ENCODE measurements around the gene CIZ1.
"Not testable (repeated sequence)": the region's sequence is repeated elsewhere in the genome, so short reads cannot be mapped to it uniquely, and the experiment has no call there.

CIZ1 gene

GRCh38 chr9:128191406-128192046, at the start of gene CIZ1:
Gene CIZ1, minus strand, starts transcription at chr9:128191572. Its CDS starts 715 bp downstream, at chr9:128190857.
- DNase-seq: peak; percentile 70

DNA sequence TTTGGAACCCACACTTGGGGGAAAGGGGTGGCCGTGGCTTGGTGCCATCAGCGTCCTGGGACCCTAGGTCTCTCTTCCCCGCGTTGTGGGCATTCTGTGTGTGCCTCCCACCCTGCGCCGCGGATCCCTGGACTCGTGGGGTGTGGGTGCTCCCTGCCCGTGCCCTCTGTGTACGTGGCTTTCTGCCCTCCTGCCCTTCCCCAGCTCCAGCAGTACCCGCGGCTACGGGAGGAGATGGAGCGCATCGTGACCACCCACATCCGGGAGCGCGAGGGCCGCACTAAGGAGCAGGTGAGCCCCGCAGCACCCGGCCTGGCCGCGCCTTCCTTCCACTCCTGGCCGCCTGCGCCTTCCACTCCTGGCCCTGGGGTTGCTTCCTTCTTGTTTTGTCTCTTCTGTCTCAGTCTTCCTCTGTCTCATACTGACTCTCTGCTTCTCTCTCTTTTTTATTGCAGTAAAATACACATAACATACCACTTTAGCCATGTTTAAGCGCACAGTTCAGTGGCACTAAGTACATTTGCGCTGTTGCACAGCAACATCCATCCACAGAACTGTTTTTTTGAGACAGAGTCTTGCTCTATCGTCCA, 42.5 kb upstream of the CIZ1 start:
- no peak for DNase-seq

GRCh38 chr9:128232528-128233428, 41.4 kb upstream of the CIZ1 start:
- DNase-seq: no peak

GRCh38 chr9:128231638-128232527, 40.5 kb upstream of the CIZ1 start:
- no peak for DNase-seq

DNA sequence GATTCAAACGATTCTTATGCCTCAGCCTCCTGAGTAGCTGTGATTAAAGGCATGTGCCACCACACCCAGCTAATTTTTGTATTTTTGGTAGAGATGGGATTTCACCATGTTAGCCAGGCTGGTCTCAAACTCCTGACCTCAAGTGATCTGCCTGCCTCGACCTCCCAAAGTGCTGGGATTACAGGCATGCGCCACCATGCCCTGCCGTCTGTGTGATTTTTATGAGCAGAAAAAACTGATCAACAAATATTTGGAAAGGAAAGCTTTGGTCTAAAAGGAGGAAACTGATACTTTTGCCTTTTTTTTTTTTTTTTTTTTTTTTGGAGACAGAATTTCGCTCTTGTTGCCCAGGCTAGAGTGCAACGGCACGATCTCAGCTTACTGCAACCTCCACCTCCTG, 39.5 kb upstream of the CIZ1 start:
- not testable (repeated sequence) for DNase-seq

DNA sequence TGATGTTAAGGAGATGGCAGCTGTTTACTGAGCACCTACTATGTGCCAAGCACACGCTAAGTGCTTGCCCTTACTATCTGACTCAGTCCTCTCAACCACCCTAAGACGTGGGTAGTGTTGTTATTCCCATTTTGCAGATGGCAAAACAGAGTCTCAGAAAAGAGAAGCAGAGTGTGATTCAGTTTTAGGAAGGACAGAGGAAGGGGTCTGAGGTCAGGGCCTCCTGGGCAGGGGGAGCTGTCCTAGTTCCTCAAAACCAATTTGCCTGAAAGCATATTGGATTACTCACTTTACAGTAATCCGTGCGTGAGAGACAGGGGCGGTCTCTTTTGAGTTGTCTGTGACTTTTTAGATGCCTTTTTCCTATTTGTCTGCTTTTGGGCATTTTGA, 35.0 kb upstream of the CIZ1 start:
- no peak for DNase-seq

GRCh38 chr9:128225770-128226411, 34.5 kb upstream of the CIZ1 start:
- no peak for DNase-seq

DNA sequence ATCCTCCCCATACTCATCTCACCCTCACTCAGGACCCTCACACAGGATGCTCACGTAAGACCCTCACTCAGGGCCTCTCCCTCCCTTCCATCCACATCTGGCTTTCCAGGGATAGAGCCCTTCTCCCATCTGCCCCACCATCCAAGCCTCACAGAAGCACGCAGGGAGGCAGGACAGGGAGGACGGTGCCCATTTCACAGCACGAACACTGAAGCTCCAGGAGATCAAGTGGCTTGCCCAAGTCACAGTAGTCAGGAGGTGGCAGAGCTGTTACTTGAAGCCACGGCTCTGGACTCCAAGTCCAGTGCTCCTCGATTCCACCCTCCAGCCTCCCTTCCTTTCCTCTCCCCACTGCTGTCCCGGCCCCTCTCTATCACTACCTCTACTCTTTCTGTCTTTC, 33.5 kb upstream of the CIZ1 start:
- DNase-seq: no peak

DNA sequence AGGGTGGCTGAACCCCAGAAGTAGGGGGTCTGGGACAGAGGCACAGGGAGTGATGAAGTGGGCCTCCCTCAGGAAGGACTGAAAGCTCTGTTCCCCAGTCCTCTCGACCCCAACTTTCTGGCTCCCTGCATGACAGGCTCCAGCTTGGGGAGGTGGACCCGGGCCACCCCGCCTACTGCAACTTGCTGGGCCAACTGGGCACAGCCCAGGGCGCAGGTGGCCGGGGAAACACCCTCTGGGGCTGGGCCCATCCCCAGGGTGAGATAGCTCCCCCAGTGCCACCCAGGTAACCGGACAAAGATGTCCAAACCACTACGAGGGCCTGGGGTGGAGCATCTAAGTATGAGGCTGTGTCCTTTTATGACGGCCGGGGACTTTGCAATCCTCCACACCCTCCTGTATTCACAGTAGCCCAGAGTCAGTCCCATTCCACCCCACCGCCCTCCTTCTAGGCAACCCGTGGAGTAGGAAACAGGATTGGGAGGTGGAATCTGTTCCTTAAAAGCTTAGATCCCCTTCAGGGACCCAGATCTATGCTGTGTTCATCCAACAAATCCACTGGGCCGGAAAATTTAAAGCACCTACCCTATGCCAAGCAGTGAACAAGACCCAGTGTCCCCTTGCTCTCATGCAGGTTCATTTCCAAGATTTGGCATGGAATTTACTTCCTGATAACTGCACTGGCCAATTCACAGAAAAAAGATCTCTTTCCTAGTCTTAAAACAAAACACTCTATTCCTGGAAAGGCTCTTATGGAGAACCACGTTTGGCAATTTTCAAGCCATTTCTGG, 31.7 kb upstream of the CIZ1 start:
- no peak for DNase-seq

- no peak for DNase-seq
Measured at GRCh38 chr9:128222026-128222425, 30.7 kb upstream of the CIZ1 start.

DNA sequence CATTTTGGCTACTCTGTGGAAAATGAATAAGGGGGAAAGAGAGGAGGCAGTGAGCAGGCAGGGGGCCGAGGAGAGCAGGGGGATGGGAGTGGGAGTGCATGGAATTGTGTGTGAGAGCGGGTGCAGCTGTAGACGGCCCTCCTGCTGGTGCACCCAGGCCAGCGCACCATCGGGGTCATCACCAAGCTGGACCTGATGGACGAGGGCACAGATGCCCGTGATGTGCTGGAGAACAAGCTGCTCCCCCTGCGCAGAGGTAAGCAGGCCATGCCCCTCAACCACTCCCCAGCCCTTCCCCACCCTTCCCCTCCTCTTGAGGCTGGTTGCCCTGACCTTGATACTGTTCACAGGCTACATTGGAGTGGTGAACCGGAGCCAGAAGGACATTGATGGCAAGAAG, 28.5 kb upstream of the CIZ1 start:
- no peak for DNase-seq

DNA sequence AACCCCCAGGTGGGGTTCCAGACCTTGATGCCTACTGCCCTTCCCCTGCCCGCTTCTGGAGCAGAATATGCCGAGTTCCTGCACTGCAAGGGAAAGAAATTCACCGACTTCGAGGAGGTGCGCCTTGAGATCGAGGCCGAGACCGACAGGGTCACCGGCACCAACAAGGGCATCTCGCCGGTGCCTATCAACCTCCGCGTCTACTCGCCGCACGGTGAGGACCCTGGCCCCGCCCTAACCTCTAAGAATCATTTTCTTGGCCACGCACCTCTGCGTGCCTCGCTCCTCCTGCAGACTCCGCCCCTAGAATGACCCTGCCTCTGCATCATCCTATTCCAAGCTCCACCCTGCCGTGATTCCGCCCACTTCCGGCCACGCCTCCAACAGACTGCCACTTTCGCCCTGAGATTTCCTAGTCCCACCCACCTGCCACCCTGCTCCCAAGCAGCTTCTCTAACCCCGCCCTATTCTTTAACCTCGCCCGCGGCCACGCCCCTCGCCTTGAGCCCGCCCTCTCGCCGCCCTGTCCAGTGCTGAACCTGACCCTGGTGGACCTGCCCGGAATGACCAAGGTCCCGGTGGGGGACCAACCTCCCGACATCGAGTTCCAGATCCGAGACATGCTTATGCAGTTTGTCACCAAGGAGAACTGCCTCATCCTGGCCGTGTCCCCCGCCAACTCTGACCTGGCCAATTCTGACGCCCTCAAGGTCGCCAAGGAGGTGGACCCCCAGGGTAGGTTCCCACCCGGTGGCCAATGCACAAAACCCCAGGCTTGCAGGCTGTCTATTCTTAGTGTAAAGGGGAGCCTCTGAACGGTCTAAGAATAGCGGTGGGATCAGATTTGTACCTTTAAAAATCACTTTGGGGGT, 27.4 kb upstream of the CIZ1 start:
- DNase-seq: peak; percentile 36

DNA sequence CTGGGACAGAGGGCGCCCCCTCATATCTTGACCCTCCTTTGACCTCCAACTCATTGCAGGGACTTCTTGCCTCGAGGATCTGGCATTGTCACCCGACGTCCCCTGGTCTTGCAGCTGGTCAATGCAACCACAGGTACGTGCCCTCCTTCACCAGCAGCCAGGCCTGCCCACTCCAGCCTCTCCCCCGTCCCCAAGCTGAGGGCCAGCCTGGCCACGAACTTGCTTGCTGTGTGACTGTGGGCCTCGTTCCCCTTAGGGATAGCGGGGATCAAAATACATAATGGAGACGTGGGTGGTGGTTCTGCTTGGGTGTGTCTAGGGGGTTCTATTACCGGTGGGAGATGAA, 26.8 kb upstream of the CIZ1 start:
- DNase-seq: no peak

GRCh38 chr9:128216781-128217553, 25.6 kb upstream of the CIZ1 start:
- DNase-seq: no peak

DNA sequence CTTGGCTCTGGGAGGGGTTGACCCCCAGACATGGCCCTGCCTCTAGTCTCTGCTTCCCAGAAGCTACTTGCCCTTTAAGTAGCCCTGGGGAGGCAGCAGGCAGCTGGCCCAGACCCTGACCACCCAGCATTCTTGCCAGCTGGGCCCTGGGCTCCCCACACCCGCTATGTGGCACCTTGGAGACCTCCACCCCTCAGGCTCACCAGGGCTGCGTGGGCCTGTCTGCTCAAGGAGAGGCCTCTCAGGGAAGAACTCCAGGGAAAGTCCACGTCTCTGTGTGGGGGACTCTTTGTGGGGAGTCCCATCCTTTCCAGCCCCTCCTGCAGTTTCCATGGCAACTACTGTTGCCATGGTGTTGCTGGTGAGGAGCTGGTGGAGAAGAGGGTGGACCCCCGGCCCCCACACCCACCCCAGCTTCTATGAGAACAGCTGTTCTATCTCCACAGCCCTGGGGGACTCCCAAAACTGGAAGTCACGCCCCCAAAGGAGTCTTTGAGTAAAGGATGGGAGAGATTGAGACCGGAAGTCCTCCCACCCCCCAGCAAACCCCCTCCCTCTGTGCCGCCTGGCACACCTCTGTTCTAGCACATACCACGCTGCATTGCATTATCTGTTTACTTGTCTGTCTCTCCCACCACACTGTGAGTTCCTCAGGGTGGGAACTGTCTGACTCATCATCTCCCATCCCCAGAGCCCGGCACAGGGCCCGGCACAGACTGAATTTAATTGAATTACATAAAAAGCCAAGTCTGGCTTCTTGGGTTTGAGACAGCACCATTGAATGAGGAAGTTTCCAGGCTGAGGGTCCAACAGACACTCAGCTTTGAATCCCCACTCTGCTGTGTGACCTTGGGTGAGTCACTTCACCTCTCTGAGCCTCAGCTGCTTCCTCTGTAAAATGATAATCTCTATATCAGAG, 24.4 kb upstream of the CIZ1 start:
- DNase-seq: no peak

GRCh38 chr9:128214571-128215490, 23.5 kb upstream of the CIZ1 start:
- DNase-seq: no peak

DNA sequence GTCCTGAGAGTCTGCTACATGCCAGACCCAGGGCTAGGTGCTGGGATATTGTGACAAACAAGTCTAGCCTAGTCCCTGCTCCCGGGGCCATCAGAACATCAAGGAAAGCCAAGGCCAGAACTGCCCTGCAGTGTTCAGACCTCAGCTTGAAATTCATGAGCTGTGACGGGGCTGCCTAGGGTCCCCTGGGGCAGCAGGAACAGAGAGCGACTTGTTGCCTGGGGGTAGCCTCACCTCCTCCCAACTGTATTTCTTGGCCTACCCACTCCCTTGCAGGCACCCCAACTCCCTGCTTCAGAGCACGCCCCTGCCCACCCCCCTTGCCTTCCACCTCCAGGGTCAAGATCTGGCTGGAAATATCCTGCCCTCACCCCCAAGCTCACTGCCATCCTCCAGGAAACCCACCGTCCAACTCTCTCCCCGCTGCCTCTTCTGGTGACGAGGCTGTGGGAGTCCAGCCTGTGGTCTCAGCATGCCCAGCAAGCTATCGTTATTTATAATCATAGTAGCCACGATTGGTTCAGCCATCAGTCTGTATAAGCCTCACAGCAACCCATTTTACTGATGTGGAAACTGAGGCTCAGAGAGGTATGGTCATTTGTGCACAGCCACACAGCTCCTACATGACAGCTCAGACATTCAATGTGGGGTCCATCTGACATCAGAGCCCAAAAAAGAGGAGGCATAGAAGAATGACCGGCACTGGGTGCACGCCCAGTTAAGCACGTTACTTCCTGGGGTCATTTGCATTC, 22.6 kb upstream of the CIZ1 start:
- DNase-seq: no peak

Measured in COR-L47 (cell line).